Vagina (tissue), 2 donors: ENCODE measurements around the gene SORCS2. TPM values are rescaled to one million over a fixed set of nuclear protein-coding genes. Genes with fewer than 3 reads are reported as not detected.

Experiments used
- DNase-seq, 2 donors: peaks; one replicate each; pipeline ENCODE4 v3.0.0-alpha.2; 2017; ENCODE audit errors: extremely low spot score in 2 of 2
- H3K27ac ChIP-seq: fragments of 200-600 bp; sonication (generic); one replicate; pipeline ENCODE4 v1.5.1; 2019
- H3K27me3 ChIP-seq: fragments of 200-600 bp; sonication (generic); one replicate; pipeline ENCODE4 v1.5.1; 2019
- H3K36me3 ChIP-seq, 2 donors: fragments of 200-600 bp; sonication (generic); one replicate each; pipeline ENCODE4 v1.5.1; 2017 to 2019
- H3K4me1 ChIP-seq: fragments of 200-600 bp; sonication (generic); one replicate; pipeline ENCODE4 v1.5.1; 2019
- H3K4me3 ChIP-seq, 2 donors: fragments of 200-600 bp; sonication (generic); 1 replicate in 1 of 2; 2 replicates in 1 of 2; pipeline ENCODE4 v1.5.1; 2016 to 2019
- H3K9me3 ChIP-seq: fragments of 200-600 bp; sonication (generic); one replicate; pipeline ENCODE4 v1.5.1; 2019
- CTCF ChIP-seq, 3 experiments: fragments of 450-650 bp in 2 of 3; fragments of 200-600 bp in 1 of 3; sonication (generic) in 1 of 3; IDR thresholded peaks; one replicate each; pipeline ENCODE4 v1.5.1; 2017 to 2019; ENCODE audit warnings: antibody characterized with exemption in 3 of 3, mild to moderate bottlenecking in 2 of 3, moderate library complexity in 2 of 3
- POLR2A ChIP-seq, 2 donors: fragments of 450-650 bp; IDR thresholded peaks; one replicate each; pipeline ENCODE4 v1.6.1; 2017; ENCODE audit warnings: antibody characterized with exemption in 2 of 2, mild to moderate bottlenecking in 2 of 2, moderate library complexity in 2 of 2
- POLR2AphosphoS5 ChIP-seq, 2 donors: sonication (generic); formaldehyde crosslinking; IDR thresholded peaks; one replicate each; pipeline ENCODE4 v1.9.0; 2017; ENCODE audit warnings: antibody characterized with exemption in 2 of 2, mild to moderate bottlenecking in 2 of 2, low read depth in 1 of 2; ENCODE audit not compliant: insufficient read depth in 1 of 2
- intact Hi-C: fragments of 100-400 bp; cut with DNase I; formaldehyde crosslinking; loops from one replicate; pipeline ENCODE4 v1.15.1; 2023
- total RNA-seq: library from RNA; depleted of rRNA; stranded (reverse); fragments of >200 nt; gene quantifications from one replicate; pipeline ENCODE4 v1.2.3, GENCODE V29; 2016

The SORCS2 gene
- total RNA-seq, 1 donor from 2014 or later: 5.4 TPM

GRCh38 chr4:7684294-7684693 lies 492.0 kb downstream of the SORCS2 start:
- intact Hi-C loops: no loop called here
- H3K27ac ChIP-seq: no peak overlapping the region
- no peaks in the 10 kb centered on the region for H3K4me1 ChIP-seq
- H3K4me3 ChIP-seq: no peak overlapping the region
- peaks cover 0 to 7% of the 10 kb centered on the region in 2 donors for H3K36me3 ChIP-seq
- no peak for DNase-seq
- no peaks in the 10 kb centered on the region for H3K27me3 ChIP-seq
- TF ChIP-seq POLR2AphosphoS5 (IDR thresholded peaks at IDR 0.05; ENCODE audit: insufficient read depth in 1 of 2, low read depth in 1 of 2): no peak
- no peak for TF ChIP-seq CTCF (IDR thresholded peaks at IDR 0.05)
- TF ChIP-seq POLR2A (IDR thresholded peaks at IDR 0.05): no peak
- H3K9me3 ChIP-seq: peaks cover 4% of the 10 kb centered on the region

GRCh38 chr4:7686070-7686870 lies 493.9 kb downstream of the SORCS2 start:
- Histone ChIP-seq H3K27me3 (no peaks in the 10 kb centered on the region), H3K9me3 (peaks cover 4% of the 10 kb centered on the region), H3K4me3 (no peak overlapping the region), H3K4me1 (no peaks in the 10 kb centered on the region), H3K27ac (no peak overlapping the region), H3K36me3 (peaks cover 0 to 7% of the 10 kb centered on the region in 2 donors)
- TF ChIP-seq POLR2AphosphoS5 (IDR thresholded peaks at IDR 0.05; ENCODE audit: insufficient read depth in 1 of 2, low read depth in 1 of 2) (no peak), POLR2A (IDR thresholded peaks at IDR 0.05) (no peak), CTCF (IDR thresholded peaks at IDR 0.05) (no peak)
- DNase-seq: no peak
- intact Hi-C loops: no loop called here

- H3K27me3 ChIP-seq: no peaks in the 10 kb centered on the region
- DNase-seq: no peak
- no peaks in the 10 kb centered on the region for H3K4me1 ChIP-seq
- no peak for TF ChIP-seq CTCF (IDR thresholded peaks at IDR 0.05)
- no peak for TF ChIP-seq POLR2AphosphoS5 (IDR thresholded peaks at IDR 0.05; ENCODE audit: insufficient read depth in 1 of 2, low read depth in 1 of 2)
- no peak for TF ChIP-seq POLR2A (IDR thresholded peaks at IDR 0.05)
- peaks cover 0 to 7% of the 10 kb centered on the region in 2 donors for H3K36me3 ChIP-seq
- no peak overlapping the region for H3K4me3 ChIP-seq
- no peak overlapping the region for H3K27ac ChIP-seq
- peaks cover 4% of the 10 kb centered on the region for H3K9me3 ChIP-seq
- intact Hi-C loops: no loop called here
Observed at GRCh38 chr4:7687006-7687405, 494.7 kb downstream of the SORCS2 start.

- Histone ChIP-seq H3K36me3 (peaks cover 0 to 6% of the 10 kb centered on the region in 2 donors), H3K27ac (no peak overlapping the region), H3K4me3 (no peak overlapping the region), H3K27me3 (no peaks in the 10 kb centered on the region), H3K4me1 (no peaks in the 10 kb centered on the region), H3K9me3 (no peaks in the 10 kb centered on the region)
- DNase-seq: no peak
- intact Hi-C loops: no loop called here
- TF ChIP-seq POLR2A (IDR thresholded peaks at IDR 0.05) (no peak), CTCF (IDR thresholded peaks at IDR 0.05) (no peak), POLR2AphosphoS5 (IDR thresholded peaks at IDR 0.05; ENCODE audit: insufficient read depth in 1 of 2, low read depth in 1 of 2) (no peak)
Observed at GRCh38 chr4:7687796-7688195, 495.5 kb downstream of the SORCS2 start.
